SHP77 (cell line): ENCODE measurements around the gene PTPRN2.
"Not testable (repeated sequence)": the region's sequence is repeated elsewhere in the genome, so short reads cannot be mapped to it uniquely, and the experiment has no call there.

Experiments
- DNase-seq, 2 experiments: peaks; one replicate each; lab custom pipeline; 2025; lab: John Stamatoyannopoulos, UW

PTPRN2 gene

DNA sequence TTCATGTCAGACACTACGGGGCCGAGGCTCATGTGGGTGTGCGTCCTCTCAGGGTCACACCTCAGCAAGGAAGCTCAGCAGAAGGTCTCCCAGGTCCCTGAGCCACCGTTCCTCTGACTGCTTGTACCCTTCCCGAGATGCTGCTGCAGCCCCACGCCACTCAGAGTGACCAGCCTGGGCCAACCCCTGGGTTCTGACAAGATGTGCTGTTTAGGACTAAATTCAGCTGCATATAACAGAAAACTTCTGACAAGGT is 738.4 kb downstream of the PTPRN2 start:
- DNase-seq, result no peak

DNA sequence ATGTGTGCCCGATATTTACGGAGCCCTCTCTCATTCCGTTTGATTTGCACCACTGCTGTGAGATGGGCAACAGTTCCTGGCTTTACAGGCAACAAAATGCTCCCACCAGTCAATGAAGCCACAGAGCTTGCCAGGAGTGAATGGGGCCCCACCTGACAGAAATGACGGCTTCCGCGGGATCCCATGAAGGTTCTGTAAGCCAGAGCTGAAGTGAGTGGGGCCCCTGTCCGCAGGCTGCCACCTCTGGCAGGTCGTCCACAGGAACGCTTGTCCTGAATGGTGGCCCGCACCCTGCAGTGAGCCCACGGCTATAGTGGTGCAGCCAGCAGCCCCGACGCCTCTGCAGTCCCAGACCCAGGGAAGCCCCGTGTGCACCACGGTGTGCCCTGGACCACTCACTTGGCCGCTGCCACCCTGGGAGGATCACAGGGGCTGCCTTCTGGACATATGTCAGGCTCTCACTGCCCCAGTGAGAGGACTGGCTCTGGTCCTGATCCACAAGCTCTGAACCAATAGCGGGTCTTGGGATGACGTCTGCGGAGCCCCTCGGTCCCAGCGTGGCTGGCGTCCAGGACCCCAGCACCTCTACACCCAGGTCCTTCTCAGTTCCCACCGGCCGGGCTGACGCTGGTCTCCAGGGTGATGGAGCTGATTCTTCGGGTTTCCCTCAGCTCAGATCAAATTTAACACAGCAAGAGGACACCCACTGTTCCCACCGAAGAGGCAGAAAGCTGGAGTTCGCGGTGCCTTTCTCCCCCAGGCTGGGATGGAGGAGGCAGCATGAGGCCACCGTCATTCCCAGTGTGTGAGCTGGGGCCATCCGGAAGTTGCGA is 738.9 kb downstream of the PTPRN2 start:
- no peak for DNase-seq

DNA sequence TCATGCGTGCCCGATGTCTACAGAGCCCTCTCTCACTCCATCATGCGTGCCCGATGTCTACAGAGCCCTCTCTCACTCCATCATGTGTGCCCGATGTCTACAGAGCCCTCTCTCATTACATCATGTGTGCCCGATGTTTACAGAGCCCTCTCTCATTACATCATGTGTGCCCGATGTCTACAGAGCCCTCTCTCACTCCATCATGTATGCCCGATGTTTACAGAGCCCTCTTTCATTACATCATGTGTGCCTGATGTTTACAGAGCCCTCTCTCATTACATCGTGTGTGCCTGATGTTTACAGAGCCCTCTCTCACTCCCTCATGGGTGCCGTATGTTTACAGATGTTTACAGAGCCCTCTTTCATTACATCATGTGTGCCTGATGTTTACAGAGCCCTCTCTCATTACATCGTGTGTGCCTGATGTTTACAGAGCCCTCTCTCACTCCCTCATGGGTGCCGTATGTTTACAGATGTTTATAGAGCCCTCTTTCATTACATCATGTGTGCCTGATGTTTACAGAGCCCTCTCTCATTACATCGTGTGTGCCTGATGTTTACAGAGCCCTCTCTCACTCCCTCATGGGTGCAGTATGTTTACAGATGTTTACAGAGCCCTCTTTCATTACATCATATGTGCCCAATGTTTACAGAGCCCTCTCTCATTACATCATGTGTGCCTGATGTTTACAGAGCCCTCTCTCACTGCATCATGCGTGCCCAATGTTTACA is 739.7 kb downstream of the PTPRN2 start:
- not testable (repeated sequence) for DNase-seq

DNA sequence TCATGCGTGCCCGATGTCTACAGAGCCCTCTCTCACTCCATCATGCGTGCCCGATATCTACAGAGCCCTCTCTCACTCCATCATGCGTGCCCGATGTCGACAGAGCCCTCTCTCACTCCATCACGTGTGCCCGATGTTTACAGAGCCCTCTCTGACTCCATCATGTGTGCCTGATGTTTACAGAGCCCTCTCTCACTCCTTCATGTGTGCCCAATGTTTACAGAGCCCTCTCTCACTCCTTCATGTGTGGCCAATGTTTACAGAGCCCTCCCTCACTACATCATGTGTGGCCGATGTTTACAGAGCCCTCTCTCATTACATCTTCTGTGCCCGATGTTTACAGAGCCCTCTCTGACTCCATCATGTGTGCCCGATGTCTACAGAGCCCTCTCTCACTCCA is 740.9 kb downstream of the PTPRN2 start:
- not testable (repeated sequence) for DNase-seq

DNA sequence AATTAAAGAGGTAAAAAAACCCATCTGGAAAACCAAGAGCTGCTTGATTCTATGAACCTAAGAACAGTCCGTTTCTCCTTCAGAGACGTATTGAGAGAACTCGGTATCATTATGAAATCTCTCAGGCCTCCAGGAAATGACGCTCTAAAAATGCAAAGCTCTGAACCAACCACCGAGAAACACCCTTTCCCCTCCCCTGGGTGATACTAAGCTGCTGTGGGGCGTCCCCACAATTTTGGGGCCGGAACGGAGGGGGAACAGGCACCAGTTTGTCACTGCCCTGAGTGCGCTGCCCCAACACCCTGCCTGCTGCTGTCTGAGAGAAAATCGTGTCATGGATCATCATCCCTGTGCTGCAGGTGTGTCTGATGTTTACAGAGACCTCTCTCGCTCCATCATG is 741.4 kb downstream of the PTPRN2 start:
- no peak for DNase-seq

DNA sequence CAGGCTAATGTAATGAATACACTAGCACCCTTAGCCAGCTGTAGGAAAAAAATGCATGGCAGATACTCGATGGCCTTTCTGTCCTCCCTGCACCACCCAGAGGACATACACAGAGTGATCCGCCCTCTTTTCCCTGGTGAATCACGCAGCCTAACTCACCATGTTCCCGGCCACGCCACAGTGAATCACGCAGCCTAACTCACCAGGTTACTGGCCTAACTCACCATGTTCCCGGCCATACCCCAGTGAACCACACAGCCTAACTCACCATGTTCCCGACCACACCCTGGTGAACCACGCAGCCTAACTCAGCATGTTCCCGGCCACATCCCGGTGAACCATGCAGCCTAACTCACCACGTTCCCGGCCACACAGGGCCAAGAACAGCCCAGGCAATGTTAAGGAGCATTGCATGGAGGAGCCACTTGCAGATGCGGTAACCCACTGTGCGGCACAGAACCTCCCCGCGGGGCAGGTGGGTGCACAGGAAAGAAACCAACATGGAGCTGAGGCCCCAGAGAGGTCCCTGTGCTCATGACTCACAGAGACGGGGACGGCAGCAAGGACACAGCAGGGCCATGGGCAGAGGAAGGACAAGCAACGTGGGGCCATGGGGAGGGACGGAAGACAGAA is 742.3 kb downstream of the PTPRN2 start:
- no peak for DNase-seq

DNA sequence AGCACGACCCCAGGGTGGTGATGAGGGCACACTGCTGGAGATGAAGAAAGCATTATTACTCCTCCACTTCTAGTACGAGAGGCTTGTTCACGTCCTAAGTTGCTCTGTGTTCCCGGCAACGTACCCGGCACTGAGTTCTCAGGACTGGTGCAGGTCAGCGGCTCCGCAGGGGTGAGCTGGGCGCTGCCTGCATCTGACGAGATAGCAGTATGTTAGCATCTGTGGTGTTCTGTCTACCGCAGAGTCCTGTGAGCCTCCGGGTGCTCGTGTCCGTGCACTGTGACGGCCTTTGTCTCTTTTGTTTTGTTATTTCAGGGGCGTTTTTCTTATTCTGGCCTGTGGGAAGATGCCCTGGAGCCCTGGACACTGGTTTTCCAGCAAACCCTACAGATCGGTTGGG is 743.0 kb downstream of the PTPRN2 start:
- DNase-seq, result no peak

DNA sequence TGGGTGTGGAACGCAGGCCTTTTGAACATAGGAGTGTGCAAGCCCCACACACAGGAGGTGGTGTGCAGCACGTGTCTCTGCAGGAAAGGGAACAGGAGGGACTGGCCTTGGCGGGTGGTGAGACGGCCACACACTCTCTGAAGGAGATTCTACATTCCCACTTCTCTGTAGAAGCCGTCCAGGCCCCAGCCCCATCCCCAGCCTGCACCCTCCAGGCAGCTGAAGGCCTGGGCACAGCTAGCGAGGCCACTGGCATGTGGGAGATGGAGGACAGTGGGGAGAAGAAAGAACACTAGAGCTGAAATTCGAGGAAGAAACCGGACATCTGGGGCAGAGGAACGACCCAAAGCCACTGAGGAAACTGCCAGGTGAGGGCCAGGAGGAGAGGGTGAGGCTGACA is 743.5 kb downstream of the PTPRN2 start:
- no peak for DNase-seq

DNA sequence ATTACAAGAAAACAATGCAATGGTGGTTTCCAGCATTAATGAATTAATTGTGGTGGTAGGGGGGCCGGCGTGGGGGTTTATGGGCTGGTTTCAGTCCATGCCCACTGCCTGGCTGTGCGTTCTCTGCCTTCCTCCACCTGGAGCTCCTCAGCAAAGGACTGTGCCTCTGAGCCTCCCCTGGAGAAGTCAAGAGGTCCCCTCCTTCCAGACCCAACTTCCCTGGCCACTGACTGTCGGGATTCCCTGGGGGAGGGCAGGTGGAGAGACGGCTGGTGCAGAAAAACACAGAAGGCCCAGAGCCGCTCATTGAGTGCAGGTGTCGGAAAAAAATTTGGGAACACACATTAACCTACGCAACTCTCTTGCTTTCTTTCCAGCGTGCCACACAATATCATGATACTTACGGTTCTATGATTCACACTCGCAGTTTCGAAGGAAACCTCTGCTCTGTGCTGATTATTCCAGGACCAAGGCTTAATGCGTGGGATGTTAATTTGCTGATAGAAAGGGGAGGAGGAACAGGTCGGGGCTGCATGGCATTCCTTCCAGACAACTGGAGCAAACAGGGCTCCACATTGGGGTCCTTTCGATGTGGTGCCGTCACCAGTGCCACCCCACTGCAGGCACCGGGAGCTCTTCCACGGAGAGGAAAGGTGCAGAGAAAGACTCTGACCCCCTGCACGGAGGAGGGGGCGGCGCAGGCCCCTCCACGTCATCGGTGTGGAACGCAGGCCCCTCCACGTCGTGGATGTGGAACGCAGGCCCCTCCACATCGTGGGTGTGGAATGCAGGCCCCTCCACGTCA is 744.1 kb downstream of the PTPRN2 start:
- DNase-seq, result no peak

DNA sequence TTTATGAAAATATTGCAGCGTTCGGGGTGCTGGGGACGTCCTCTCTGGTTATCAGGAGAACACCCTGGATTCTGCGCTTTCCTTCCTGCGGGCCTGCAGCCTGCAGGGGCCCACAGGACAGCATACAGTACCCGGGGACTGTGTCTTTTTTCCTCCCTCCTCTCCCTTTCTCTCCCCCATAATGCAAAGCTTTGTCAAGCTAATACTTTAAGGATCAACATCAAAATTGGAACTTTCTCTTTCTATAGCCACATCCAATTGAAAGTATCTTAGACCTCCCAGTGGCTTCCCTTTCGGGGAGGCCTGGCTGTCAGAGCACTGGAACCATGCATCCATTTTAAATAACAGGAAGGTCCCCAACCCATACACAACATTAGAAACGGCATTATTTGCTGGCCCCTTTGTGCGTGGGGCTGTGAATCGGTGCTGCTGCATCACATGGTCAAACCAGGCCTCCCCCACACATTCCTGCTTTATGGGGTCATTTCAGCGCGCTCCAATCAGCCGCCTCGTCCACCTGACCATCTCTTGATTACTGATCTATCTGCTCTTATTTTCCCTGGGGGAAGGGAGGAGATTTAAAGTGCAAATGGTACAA is 745.8 kb downstream of the PTPRN2 start:
- DNase-seq, result no peak

DNA sequence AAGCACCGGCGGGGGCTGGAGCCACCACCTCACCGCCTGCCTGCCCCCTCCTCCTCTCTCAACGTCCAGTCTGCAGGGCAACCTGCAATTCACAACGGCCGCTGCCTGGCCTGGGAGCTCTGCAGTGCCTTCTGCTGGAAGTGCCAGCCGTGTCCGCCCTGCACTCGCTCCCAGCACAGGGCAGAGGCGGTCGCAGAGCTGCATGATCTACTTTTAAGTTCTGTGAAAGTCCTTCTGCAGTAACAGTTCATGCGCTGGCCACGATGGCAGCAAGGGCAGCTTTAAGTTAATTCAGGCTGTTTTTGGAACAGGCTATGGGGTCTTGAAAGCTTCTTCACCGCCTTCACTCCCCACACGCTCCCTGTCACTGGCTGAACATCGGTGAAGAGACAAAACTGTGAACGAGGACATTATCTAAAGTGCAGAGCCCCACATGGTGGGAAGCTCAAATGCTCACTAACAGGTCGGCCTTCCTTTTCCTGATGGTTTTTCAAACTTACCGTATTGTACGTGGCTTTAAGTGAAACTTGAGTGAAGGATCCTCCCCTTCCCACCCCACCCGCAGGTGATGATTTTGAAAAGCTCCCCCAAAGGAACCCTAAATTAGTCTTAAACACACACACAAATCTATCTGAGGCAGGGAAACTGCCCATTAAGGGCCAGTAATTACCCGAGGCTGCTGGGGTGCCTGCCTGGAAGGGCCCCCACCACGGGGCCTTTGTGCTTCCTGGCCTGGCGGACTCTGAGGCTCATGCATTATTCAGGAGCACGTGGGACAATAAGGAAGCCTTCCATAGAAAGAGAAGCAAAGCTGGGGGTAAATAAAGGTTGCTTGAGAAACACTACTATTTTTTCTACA is 746.5 kb downstream of the PTPRN2 start:
- no peak for DNase-seq

DNA sequence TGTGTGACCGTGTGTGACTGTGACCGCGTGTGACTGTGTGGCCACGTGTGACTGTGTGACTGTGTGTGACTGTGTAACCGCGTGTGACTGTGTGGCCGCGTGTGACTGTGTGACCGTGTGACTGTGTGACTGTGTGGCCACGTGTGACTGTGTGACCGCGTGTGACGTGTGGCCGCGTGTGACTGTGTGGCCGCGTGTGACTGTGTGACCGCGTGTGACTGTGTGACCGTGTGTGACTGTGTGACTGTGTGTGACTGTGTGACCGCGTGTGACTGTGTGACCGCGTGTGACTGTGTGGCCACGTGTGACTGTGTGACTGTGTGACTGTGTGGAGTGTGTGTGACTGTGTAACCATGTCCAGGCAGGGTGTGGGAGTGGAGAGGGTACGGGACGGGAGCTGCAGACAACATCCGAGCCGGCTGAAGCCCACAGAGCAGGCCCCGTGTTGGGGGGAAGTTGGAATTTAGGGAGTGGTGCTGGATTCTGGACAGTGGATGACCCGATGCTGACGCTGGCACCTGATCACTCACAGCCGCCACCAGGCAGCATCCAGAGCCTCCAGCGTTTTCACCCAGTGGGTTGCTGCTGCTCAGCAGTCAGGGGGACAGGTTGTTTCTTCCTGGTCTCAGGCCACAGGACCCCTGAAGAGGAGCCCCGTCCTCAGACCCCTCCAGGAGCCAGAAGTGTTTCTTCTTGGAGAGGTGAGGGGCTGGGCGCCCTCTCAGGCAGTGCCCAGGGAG is 747.3 kb downstream of the PTPRN2 start:
- DNase-seq, result no peak

DNA sequence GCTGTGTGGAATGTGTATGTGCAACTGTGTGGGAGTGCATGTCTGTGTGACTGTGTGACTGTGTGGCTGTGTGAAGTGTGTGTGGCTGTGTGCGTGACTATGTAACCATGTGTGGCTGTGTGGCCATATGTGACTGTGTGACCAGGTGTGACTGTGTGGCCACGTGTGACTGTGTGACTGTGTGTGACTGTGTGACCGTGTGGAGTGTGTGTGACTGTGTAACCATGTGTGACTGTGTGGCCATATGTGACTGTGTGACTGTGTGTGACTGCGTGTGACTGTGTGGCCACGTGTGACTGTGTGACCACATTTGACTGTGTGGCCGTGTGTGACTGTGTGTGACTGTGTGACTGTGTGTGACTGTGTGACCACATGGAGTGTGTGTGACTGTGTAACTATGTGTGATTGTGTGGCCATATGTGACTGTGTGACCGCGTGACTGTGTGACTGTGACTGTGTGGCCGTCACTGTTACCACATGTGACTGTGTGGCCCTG is 747.9 kb downstream of the PTPRN2 start:
- DNase-seq, result no peak

DNA sequence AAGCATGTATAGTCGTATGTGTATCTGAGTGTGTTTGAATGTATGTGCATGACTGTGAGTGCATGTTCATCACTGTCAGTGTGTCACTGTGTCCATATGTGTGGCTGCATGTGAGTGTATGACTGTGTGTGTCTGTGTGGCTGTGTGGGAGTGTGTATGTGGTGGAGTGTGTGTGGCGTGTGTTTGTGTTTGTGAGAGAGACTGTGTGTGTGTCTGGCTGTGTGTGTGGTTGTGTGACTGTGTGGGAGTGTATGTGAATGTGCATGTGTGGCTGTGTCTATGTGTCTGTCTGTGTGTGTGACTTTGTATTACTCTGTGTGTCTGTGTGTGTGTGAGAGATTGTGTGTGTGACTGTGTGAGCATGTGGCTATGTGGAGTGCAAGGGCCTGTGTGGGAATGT is 748.4 kb downstream of the PTPRN2 start:
- no peak for DNase-seq

DNA sequence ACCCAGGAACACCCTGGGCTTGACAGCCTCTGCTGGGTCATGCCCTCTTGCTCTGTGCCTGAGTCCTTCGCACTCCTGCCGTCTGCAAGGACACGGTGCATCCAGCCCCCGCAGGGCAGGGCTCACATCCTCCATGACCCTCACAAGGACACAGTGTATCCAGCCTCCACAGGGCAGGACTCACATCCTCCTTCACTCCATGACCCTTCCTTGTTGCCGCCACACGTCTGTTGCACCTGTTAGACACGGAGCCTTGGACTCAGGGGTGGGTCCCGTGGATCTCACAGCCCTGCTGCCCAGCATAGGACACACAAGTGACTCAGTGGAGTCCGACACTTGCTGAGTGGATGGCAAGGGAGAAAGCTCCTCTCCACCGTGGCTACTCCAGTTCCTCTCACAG is 750.1 kb downstream of the PTPRN2 start:
- no peak for DNase-seq

DNA sequence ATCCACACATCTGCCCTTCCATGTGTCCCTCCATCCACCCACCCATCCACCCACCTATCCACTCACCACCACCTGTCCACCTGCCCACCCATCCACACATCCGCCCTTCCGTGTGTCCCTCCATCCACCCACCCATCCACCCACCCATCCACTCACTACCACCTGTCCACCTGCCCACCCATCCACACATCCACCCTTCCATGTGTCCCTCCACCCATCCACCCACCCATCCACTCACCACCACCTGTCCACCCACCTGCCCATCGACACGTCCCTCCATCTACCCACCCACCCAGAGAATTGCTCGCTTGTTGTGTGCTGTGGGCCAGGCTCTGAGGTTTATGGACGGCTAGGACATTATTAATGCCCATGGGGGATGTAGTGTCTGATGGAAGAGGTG is 750.6 kb downstream of the PTPRN2 start:
- DNase-seq, result no peak

DNA sequence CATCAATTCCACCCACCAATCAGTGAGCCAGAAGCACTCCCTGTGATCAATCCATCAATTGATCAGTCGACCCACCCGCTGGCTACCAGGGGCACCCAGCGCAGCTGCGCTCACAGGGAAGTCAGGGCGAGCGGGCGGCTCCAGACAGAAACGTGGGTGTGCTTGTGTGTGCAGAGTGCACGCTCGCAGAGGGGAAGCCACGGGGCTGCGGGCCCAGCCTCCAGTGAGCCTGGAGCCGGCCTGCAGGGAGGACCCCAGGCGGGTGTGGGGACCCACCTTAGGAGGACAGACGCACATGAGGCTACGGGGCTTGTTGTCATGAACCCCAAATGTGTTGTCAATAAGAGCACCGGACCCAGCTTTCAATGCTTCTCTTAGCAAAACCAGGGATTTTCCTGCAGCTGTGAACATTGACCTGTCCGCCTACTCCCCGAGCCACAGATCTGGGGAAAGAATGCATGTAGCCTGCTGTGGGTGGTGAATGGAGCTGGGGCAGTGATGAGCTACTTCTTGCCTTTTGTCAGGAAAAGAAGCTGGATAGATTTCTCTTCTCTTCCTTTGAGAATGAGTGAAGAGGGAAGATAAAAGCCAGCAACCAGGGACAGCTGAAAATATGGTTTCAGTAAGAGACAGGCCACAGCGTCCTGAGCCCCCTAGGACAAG is 753.0 kb downstream of the PTPRN2 start:
- no peak for DNase-seq

DNA sequence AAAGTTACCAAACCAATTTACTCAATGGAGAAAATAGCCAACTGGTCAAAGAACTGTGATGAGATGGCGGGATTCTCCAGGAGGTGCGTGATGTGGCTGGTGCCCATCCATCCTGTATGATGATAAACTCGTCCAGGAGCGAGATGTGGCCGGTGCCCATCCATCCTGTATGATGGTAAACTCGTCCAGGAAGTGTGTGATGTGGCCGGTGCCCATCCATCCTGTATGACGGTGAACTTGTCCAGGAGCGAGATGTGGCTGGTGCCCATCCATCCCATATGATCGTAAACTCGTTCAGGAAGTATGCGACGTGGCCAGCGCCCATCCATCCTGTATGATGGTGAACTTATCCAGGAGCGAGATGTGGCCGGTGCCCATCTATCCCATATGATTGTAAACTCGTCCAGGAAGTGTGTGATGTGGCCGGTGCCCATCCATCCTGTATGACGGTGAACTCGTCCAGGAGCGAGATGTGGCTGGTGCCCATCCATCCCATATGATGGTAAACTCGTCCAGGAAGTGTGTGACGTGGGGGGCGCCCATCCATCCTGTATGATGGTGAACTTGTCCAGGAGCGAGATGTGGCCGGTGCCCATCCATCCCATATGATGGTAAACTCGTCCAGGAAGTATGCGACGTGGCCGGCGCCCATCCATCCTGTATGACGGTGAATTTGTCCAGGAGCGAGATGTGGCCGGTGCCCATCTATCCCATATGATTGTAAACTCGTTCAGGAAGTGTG is 754.6 kb downstream of the PTPRN2 start:
- no peak for DNase-seq

DNA sequence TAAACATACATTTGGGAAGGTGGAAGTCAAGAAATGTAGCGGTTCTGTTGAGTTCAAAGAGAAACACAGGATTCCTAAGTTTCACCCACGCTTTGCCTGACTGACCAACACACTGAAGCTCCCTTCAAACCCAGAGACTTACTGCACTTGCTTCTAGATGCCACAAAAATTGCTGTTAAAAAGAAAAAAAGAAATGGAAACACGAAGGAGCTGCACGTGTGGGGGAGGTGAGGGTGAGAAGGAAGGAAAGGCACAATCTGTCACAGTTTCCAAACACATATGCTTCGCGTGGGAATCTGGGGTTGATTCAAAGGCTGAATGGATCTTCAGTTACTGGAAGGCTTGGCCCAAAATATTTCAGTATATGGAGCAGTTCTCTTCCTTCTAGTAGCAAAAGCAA is 755.2 kb downstream of the PTPRN2 start:
- DNase-seq, result no peak
